Ishikawa (cell line): ENCODE results near the gene XRCC3.

Source experiments
- CEBPB ChIP-seq: IDR thresholded peaks from 2 replicates; pipeline ENCODE4 v1.6.1; 2012
- CREB1 ChIP-seq: IDR thresholded peaks from 2 replicates; pipeline ENCODE4 v1.6.1; 2012; ENCODE audit warnings: low read depth
- EGR1 ChIP-seq: IDR thresholded peaks from 2 replicates; pipeline ENCODE4 v1.6.1; 2012
- EP300 ChIP-seq: IDR thresholded peaks from 2 replicates; pipeline ENCODE4 v1.6.1; 2012; ENCODE audit warnings: borderline replicate concordance
- FOXM1 ChIP-seq: IDR thresholded peaks from 2 replicates; pipeline ENCODE4 v1.6.1; 2012; ENCODE audit warnings: low read depth, borderline replicate concordance
- NFIC ChIP-seq: IDR thresholded peaks from 2 replicates; pipeline ENCODE4 v1.6.1; 2012
- RAD21 ChIP-seq: IDR thresholded peaks from 2 replicates; pipeline ENCODE4 v1.6.1; 2012; ENCODE audit warnings: low read depth
- TAF1 ChIP-seq: IDR thresholded peaks from 2 replicates; pipeline ENCODE4 v1.6.1; 2012; ENCODE audit warnings: low read depth, mild to moderate bottlenecking
- TCF12 ChIP-seq: IDR thresholded peaks from 2 replicates; pipeline ENCODE4 v1.6.1; 2012; ENCODE audit warnings: low read depth
- TEAD4 ChIP-seq: IDR thresholded peaks from 2 replicates; pipeline ENCODE4 v1.6.1; 2012
- YY1 ChIP-seq: IDR thresholded peaks from 2 replicates; pipeline ENCODE4 v1.6.1; 2012; ENCODE audit warnings: low read depth
- ZBTB7A ChIP-seq: IDR thresholded peaks from 2 replicates; pipeline ENCODE4 v1.6.1; 2012; ENCODE audit warnings: low read depth
- TF ChIP-seq, protein P1 (sequence below): IDR thresholded peaks from 2 replicates; pipeline ENCODE4 v1.6.1; 2012
- TF ChIP-seq, protein P2 (sequence below): IDR thresholded peaks from 2 replicates; pipeline ENCODE4 v1.6.1; 2012
- TF ChIP-seq, protein P3 (sequence below): IDR thresholded peaks from 2 replicates; pipeline ENCODE4 v1.6.1; 2012; ENCODE audit warnings: low read depth, mild to moderate bottlenecking

The XRCC3 gene

DNA sequence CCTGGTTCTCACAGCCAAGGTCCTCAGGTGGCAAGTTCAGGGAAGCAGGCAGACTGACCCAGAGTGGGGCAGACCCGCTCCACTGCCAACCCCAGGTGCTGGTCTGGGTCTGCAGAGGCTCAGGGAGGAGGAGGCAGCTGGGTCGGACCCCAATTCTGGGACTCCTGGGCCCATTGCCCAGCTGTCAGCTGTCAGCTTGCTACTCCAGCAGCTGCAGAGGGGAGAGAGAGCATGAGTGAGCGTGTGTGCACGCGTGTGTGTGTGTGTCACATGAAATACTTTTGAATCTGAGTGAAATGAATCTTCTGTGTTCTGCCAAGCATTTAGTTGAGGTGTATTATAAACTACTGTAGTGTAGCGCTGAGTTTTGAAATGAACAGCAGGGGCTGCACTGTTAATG, 30.8 kb downstream of the XRCC3 start:
- TF ChIP-seq, protein P1, sequence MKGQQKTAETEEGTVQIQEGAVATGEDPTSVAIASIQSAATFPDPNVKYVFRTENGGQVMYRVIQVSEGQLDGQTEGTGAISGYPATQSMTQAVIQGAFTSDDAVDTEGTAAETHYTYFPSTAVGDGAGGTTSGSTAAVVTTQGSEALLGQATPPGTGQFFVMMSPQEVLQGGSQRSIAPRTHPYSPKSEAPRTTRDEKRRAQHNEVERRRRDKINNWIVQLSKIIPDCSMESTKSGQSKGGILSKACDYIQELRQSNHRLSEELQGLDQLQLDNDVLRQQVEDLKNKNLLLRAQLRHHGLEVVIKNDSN, result no peak
- TF ChIP-seq EGR1 (no peak), NFIC (no peak), TAF1 (no peak), TEAD4 (no peak), ZBTB7A (no peak), YY1 (no peak), FOXM1 (no peak), CEBPB (no peak), RAD21 (no peak), TCF12 (no peak), CREB1 (no peak), EP300 (no peak)
- TF ChIP-seq, protein P2, sequence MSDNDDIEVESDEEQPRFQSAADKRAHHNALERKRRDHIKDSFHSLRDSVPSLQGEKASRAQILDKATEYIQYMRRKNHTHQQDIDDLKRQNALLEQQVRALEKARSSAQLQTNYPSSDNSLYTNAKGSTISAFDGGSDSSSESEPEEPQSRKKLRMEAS, result no peak
- TF ChIP-seq, protein P3, sequence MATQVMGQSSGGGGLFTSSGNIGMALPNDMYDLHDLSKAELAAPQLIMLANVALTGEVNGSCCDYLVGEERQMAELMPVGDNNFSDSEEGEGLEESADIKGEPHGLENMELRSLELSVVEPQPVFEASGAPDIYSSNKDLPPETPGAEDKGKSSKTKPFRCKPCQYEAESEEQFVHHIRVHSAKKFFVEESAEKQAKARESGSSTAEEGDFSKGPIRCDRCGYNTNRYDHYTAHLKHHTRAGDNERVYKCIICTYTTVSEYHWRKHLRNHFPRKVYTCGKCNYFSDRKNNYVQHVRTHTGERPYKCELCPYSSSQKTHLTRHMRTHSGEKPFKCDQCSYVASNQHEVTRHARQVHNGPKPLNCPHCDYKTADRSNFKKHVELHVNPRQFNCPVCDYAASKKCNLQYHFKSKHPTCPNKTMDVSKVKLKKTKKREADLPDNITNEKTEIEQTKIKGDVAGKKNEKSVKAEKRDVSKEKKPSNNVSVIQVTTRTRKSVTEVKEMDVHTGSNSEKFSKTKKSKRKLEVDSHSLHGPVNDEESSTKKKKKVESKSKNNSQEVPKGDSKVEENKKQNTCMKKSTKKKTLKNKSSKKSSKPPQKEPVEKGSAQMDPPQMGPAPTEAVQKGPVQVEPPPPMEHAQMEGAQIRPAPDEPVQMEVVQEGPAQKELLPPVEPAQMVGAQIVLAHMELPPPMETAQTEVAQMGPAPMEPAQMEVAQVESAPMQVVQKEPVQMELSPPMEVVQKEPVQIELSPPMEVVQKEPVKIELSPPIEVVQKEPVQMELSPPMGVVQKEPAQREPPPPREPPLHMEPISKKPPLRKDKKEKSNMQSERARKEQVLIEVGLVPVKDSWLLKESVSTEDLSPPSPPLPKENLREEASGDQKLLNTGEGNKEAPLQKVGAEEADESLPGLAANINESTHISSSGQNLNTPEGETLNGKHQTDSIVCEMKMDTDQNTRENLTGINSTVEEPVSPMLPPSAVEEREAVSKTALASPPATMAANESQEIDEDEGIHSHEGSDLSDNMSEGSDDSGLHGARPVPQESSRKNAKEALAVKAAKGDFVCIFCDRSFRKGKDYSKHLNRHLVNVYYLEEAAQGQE, result no peak

DNA sequence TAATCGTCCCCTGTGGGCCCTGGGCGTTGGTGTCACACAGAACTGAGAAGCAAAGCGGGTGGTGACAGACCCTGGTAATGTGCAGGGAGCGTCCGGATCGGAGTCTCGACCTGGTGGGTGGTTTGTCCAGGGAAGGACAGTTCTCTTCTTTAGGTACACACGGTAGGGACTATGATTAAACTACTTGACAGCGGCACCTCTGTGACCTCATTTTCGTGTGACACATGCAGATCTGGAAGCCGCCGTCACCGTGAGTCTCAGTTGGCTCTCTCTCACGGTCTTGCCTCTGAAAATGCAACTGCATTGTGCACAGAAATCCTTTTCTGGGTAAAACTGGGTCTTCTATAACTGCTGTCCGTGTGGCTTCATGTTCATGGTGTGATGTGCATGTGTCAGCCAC, 32.1 kb downstream of the XRCC3 start:
- TF ChIP-seq CEBPB, result no peak
- TF ChIP-seq EGR1, result no peak
- TF ChIP-seq TEAD4, result no peak
- TF ChIP-seq TCF12, result no peak
- TF ChIP-seq EP300, result no peak
- no peak for TF ChIP-seq NFIC

DNA sequence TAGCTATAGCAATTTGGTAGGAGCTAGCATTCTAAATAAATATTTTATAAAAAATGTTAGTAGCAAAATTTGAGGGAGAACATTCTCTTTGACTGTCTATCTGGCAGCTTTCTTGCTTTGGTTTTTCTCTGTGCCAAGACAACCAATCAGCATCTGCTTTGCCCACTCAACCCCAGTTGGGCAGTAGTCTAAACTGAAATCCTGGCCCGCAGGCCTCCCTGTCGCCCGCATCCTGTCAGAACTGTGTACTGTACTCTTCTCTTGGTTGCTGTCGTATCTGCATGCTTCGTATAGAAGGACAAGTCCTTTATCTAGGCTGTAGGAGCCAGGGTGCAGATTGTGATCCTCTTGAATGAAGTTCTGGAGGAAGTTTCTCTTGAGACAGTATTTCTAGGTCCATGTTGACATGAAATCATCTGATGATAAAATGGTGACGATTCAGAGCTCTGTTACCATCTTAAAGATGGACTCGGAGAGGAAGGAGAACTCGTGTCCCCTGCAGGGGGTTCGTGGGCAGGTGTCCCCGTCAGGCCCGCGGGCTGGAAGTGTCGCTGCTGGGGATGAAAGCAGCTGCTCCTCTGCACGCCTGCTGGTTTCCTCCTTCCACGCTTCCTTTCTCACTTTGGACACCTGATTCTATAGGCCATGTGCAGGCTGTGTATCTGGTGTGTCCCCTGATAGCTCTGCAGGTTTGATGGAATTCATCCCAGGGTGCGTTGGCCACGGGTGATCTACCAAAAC, 34.6 kb downstream of the XRCC3 start:
- TF ChIP-seq, protein P2, result no peak
- TF ChIP-seq, protein P3, result no peak
- no peak for TF ChIP-seq NFIC
- no peak for TF ChIP-seq YY1
- TF ChIP-seq TAF1, result no peak
- TF ChIP-seq, protein P1, result no peak
- TF ChIP-seq TCF12, result no peak
- no peak for TF ChIP-seq RAD21

DNA sequence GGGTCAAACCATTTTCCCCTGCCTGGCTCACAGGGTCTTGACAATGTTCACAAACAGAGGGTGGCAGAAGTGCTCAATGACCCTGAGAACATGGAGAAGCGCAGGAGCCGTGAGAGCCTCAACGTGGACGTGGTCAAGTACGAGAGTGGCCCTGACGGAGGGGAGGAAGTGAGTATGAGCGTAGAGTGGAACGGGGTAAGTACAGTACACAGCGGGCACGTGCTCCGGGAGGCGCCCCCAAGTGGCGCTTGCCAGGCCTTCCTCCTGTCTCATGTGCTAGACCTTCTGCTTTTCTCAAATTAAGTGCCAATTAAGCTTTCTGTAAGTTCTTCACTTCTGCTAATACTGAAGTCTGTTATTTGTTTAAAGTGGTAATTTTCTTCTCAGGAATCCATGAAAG, 35.9 kb downstream of the XRCC3 start:
- TF ChIP-seq RAD21 (peak; percentile 12; the same call in 1 of the 2 replicates), TEAD4 (no peak), TAF1 (no peak), TCF12 (no peak), FOXM1 (no peak), EGR1 (no peak), CEBPB (no peak)
- TF ChIP-seq, protein P1, result peak; percentile 47
- TF ChIP-seq, protein P2, result peak; percentile 59

DNA sequence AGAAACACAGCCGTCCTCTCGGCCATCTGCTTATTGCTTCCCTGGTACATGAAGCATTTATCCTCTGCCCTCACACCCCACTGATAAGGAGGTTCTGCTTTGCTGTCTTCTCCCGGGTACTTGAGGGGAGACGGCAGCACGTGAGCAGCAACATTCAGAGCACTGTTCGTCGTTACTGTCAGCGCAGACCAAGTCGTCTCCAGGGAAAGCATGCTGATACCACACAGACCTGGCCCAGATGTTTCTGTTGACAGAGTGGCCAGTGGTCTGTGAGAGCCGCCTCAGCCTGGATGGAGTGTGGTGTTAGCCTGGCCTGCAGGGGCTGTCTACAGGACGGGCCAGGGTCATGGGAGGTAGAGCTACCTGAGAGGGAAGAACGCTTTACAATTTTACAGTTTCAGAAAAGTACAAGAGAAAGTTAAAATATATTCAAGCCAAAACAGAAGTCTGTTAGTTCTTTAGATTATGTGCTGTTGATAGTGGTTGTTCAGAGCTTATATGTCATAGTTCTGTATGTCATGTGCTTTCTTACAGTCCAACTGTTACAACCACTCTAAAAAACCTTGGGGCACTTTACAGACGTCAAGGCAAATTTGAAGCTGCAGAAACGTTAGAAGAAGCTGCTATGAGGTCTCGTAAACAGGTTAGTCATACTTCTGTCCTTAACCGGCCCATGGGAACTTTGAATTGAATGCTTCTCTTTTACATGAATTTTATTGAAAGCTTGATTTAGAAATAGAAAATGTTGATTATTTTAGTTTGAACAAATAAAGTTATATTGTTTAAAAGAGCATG, 38.2 kb downstream of the XRCC3 start:
- TF ChIP-seq, protein P2, result no peak
- TF ChIP-seq, protein P3, result no peak
- no peak for TF ChIP-seq RAD21
- TF ChIP-seq TCF12, result no peak
- no peak for TF ChIP-seq EP300
- no peak for TF ChIP-seq TEAD4
- TF ChIP-seq, protein P1, result no peak
- no peak for TF ChIP-seq YY1
- TF ChIP-seq EGR1, result no peak
- TF ChIP-seq CEBPB, result no peak
- TF ChIP-seq TAF1, result no peak
- no peak for TF ChIP-seq CREB1
- no peak for TF ChIP-seq ZBTB7A
- no peak for TF ChIP-seq NFIC
- TF ChIP-seq FOXM1, result no peak
